ENCODE results near the gene CBLB.

Gene CBLB

GRCh38 chr3:105846809-105847208 is 22.0 kb downstream of the CBLB start:
- no peak for DNase-seq (ENCODE audit: low read depth, low spot score)

- DNase-seq (ENCODE audit: low read depth, low spot score) = no peak
Observed at GRCh38 chr3:105845488-105845887, 23.3 kb downstream of the CBLB start.

- DNase-seq (ENCODE audit: low read depth, low spot score) = no peak
Observed at GRCh38 chr3:105844704-105845103, 24.1 kb downstream of the CBLB start.

GRCh38 chr3:105843994-105844393 is 24.8 kb downstream of the CBLB start:
- no peak for DNase-seq (ENCODE audit: low read depth, low spot score)

GRCh38 chr3:105842943-105843342 is 25.9 kb downstream of the CBLB start:
- no peak for DNase-seq (ENCODE audit: low read depth, low spot score)

GRCh38 chr3:105842449-105842848 is 26.4 kb downstream of the CBLB start:
- DNase-seq (ENCODE audit: low read depth, low spot score) = no peak

GRCh38 chr3:105837947-105838346 is 30.9 kb downstream of the CBLB start:
- DNase-seq (ENCODE audit: low read depth, low spot score) = no peak

GRCh38 chr3:105837143-105837740 is 31.6 kb downstream of the CBLB start:
- DNase-seq (ENCODE audit: low read depth, low spot score) = peak; percentile 56

GRCh38 chr3:105836533-105836932 is 32.3 kb downstream of the CBLB start:
- DNase-seq (ENCODE audit: low read depth, low spot score) = peak; percentile 27

- DNase-seq (ENCODE audit: low read depth, low spot score) = no peak
Observed at GRCh38 chr3:105835606-105836005, 33.2 kb downstream of the CBLB start.

GRCh38 chr3:105834768-105835167 is 34.0 kb downstream of the CBLB start:
- DNase-seq (ENCODE audit: low read depth, low spot score) = no peak

- no peak for DNase-seq (ENCODE audit: low read depth, low spot score)
Observed at GRCh38 chr3:105832644-105833043, 36.2 kb downstream of the CBLB start.

- no peak for DNase-seq (ENCODE audit: low read depth, low spot score)
Observed at GRCh38 chr3:105830836-105831235, 38.0 kb downstream of the CBLB start.

GRCh38 chr3:105829871-105830622 is 38.8 kb downstream of the CBLB start:
- DNase-seq (ENCODE audit: low read depth, low spot score) = no peak

- DNase-seq (ENCODE audit: low read depth, low spot score) = no peak
Observed at GRCh38 chr3:105829229-105829628, 39.6 kb downstream of the CBLB start.

- DNase-seq (ENCODE audit: low read depth, low spot score) = no peak
Observed at GRCh38 chr3:105828703-105829102, 40.1 kb downstream of the CBLB start.

GRCh38 chr3:105827959-105828358 is 40.9 kb downstream of the CBLB start:
- peak; percentile 61 for DNase-seq (ENCODE audit: low read depth, low spot score)

GRCh38 chr3:105826778-105827634 is 41.8 kb downstream of the CBLB start:
- DNase-seq (ENCODE audit: low read depth, low spot score) = no peak

GRCh38 chr3:105824129-105824528 is 44.7 kb downstream of the CBLB start:
- no peak for DNase-seq (ENCODE audit: low read depth, low spot score)

GRCh38 chr3:105823149-105823867 is 45.5 kb downstream of the CBLB start:
- no peak for DNase-seq (ENCODE audit: low read depth, low spot score)

- DNase-seq (ENCODE audit: low read depth, low spot score) = no peak
Observed at GRCh38 chr3:105822171-105823123, 46.4 kb downstream of the CBLB start.
